Measurements from ENCODE around the gene SORBS2. TPM values are rescaled to one million over a fixed set of nuclear protein-coding genes. Genes with fewer than 3 reads are reported as not detected.

Gene SORBS2
- total RNA-seq, 1 experiment from 2014 or later = 44.5 TPM

- no peak for TF ChIP-seq ZNF281 (CRISPR knock-in tag; IDR thresholded peaks at IDR 0.05)
- no peak for TF ChIP-seq ZNF317 (CRISPR knock-in tag; IDR thresholded peaks at IDR 0.05; ENCODE audit: borderline replicate concordance, low read depth)
- no peak for TF ChIP-seq ZNF671 (CRISPR knock-in tag; IDR thresholded peaks at IDR 0.05)
- TF ChIP-seq, protein P1, sequence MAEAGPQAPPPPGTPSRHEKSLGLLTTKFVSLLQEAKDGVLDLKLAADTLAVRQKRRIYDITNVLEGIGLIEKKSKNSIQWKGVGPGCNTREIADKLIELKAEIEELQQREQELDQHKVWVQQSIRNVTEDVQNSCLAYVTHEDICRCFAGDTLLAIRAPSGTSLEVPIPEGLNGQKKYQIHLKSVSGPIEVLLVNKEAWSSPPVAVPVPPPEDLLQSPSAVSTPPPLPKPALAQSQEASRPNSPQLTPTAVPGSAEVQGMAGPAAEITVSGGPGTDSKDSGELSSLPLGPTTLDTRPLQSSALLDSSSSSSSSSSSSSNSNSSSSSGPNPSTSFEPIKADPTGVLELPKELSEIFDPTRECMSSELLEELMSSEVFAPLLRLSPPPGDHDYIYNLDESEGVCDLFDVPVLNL (CRISPR knock-in tag; IDR thresholded peaks at IDR 0.05; ENCODE audit: borderline replicate concordance, low read depth) = no peak
- TF ChIP-seq, protein P2, sequence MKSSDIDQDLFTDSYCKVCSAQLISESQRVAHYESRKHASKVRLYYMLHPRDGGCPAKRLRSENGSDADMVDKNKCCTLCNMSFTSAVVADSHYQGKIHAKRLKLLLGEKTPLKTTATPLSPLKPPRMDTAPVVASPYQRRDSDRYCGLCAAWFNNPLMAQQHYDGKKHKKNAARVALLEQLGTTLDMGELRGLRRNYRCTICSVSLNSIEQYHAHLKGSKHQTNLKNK (CRISPR knock-in tag; IDR thresholded peaks at IDR 0.05) = no peak
- TF ChIP-seq NR2C2 (CRISPR knock-in tag; IDR thresholded peaks at IDR 0.05) = no peak
- TF ChIP-seq ATF6 (CRISPR knock-in tag; IDR thresholded peaks at IDR 0.05) = no peak
- no peak for TF ChIP-seq HMGA2 (CRISPR knock-in tag; IDR thresholded peaks at IDR 0.05)
- TF ChIP-seq ZNF396 (CRISPR knock-in tag; IDR thresholded peaks at IDR 0.05; ENCODE audit: borderline replicate concordance) = no peak
- TF ChIP-seq NR1H2 (CRISPR knock-in tag; IDR thresholded peaks at IDR 0.05) = no peak
These were observed 116.3 kb downstream of the SORBS2 start (continued) for GRCh38 chr4:185695743-185696142.

DNA sequence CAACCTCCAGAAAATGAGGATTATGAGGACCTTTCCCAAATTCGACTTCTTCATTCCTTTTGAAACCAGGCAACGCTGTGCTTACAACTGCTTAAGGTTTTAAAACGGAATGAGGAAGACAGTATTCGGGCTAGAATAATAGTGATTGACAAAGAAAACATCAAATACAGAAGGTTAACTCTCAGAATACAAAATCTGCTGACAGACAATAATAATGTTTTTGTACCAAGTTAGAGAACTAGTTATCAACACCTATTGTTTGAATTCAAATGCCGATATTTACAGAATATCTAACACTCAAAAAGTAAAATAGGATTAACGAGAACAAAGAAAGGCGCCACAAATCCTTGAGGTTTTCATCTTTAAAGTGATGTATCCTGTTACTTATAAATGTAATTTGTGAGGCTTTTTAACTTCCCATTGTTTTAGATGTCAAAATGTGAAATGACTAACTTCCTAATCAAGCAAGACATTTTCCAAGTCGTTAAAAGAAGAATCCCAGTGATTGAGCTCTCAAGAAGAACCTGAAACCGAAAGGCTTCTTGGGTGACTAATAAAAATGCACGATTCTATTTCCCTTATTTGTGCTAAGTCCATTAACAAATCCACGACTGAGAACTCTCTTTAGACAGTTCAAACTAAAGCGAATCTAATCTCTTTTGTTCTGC, 118.3 kb downstream of the SORBS2 start:
- H3K4me3 Mint-ChIP-seq = no peak overlapping the region
- peak overlapping the region; percentile 25; the same call in 1 of the 2 replicates for H3K27ac Mint-ChIP-seq
- TF ChIP-seq ATF1 (CRISPR knock-in tag; IDR thresholded peaks at IDR 0.05) (no peak), NFATC4 (CRISPR knock-in tag; IDR thresholded peaks at IDR 0.05) (no peak), ERG (CRISPR knock-in tag; IDR thresholded peaks at IDR 0.05) (no peak), SP1 (CRISPR knock-in tag; conservative IDR thresholded peaks at IDR 0.05) (no peak), TEAD1 (CRISPR knock-in tag; IDR thresholded peaks at IDR 0.05) (no peak), OVOL2 (CRISPR knock-in tag; IDR thresholded peaks at IDR 0.05; ENCODE audit: borderline replicate concordance) (no peak), USF1 (CRISPR knock-in tag; IDR thresholded peaks at IDR 0.05) (no peak), SOX15 (CRISPR knock-in tag; IDR thresholded peaks at IDR 0.05) (no peak), EMX1 (CRISPR knock-in tag; IDR thresholded peaks at IDR 0.05) (no peak)
- TF ChIP-seq, protein P3, sequence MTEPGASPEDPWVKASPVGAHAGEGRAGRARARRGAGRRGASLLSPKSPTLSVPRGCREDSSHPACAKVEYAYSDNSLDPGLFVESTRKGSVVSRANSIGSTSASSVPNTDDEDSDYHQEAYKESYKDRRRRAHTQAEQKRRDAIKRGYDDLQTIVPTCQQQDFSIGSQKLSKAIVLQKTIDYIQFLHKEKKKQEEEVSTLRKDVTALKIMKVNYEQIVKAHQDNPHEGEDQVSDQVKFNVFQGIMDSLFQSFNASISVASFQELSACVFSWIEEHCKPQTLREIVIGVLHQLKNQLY (CRISPR knock-in tag; IDR thresholded peaks at IDR 0.05) = no peak
- no peaks in the 10 kb centered on the region for H3K9me3 Mint-ChIP-seq
- H3K36me3 Mint-ChIP-seq = no peaks in the 10 kb centered on the region
- no peaks in the 10 kb centered on the region for H3K27me3 Mint-ChIP-seq (ENCODE audit: low read depth)
- POLR2A ChIA-PET = no interaction called here
- no peak for DNase-seq (ENCODE audit: low spot score)
- CTCF ChIA-PET = no interaction called here
- H3K4me1 Mint-ChIP-seq = peaks cover 16% of the 10 kb centered on the region
- no peak for ATAC-seq

All from WTC11 (cell line).